Lower leg skin (tissue), 3 donors: Measurements from ENCODE around the gene CD300LG.

Source experiments
- CTCF ChIP-seq, 3 donors: fragments of 450-650 bp; IDR thresholded peaks; one replicate each; pipeline ENCODE4 v1.5.1; 2016; ENCODE audit warnings: antibody characterized with exemption in 3 of 3, mild to moderate bottlenecking in 3 of 3, moderate library complexity in 2 of 3
- POLR2A ChIP-seq, 2 donors: fragments of 450-650 bp; IDR thresholded peaks; one replicate each; pipeline ENCODE4 v1.6.1; 2016 to 2017; ENCODE audit warnings: antibody characterized with exemption in 2 of 2, mild to moderate bottlenecking in 1 of 2, moderate library complexity in 1 of 2

- no peak for TF ChIP-seq CTCF (IDR thresholded peaks at IDR 0.05)
- TF ChIP-seq POLR2A (IDR thresholded peaks at IDR 0.05), result no peak
Observed at GRCh38 chr17:43816336-43817320, 30.3 kb upstream of the CD300LG start.
